ENCODE measurements around the gene BMPR1B. TPM values are rescaled to one million over a fixed set of nuclear protein-coding genes. Genes with fewer than 3 reads are reported as not detected.

Gene BMPR1B
- total RNA-seq, 2 experiments from 2014 or later = not detected

DNA sequence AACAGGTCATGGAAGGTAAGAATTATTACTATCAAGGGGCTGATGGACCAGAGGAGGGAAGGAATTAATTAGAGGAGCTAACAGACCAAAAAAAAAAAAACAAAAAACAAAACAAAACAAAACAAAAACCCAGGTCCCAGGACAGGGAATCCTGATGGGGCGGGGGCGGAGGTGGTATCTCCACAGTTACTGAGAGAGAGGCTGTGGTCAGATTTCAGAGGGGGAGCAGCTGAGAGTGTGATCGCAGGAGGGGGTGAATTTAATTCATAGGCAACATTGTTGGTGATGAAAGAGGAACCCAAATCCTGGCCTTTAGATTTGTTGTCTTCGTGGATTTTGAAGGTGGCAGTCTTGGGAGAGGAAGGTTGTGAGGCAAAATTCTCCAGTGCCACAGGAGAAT is 401.6 kb downstream of the BMPR1B start:
- intact Hi-C loops (cut with DNase I, micrococcal nuclease) = loop anchor here in 1 of 2 experiments (5.0 kb wide), 1 partner anchor 1193 kb away; no protein-coding TSS in a partner anchor
- ATAC-seq (ENCODE audit: poor library complexity) (no peak), DNase-seq (no peak)
- Mint-ChIP-seq H3K9me3 (no peaks in the 10 kb centered on the region), H3K4me3 (no peak overlapping the region), H3K27me3 (no peaks in the 10 kb centered on the region), H3K27ac (no peak overlapping the region), H3K36me3 (ENCODE audit: low read depth) (no peaks in the 10 kb centered on the region), H3K4me1 (ENCODE audit: low read depth) (peaks cover 19% of the 10 kb centered on the region)
- H3K4me3 ChIP-seq (ENCODE audit: low read length) = no peak overlapping the region
- H3K27ac ChIP-seq (ENCODE audit: low read depth in 1 of 2, low read length in 2 of 2) = no peak overlapping the region
- H3K36me3 ChIP-seq (ENCODE audit: insufficient read depth, low read length) = no peaks in the 10 kb centered on the region
- no peaks in the 10 kb centered on the region for H3K27me3 ChIP-seq (ENCODE audit: control insufficient read depth in 1 of 2, insufficient read depth in 2 of 2, low read length in 2 of 2)
- ChIA-PET CTCF (no interaction called here), POLR2A (no interaction called here)
- no peaks in the 10 kb centered on the region for H3K9me3 ChIP-seq (ENCODE audit: control insufficient read depth in 1 of 2, insufficient read depth in 1 of 2, low read length in 2 of 2)
- peaks cover 3% of the 10 kb centered on the region for H3K4me1 ChIP-seq (ENCODE audit: insufficient read depth, low read length)
- TF ChIP-seq, protein P1, sequence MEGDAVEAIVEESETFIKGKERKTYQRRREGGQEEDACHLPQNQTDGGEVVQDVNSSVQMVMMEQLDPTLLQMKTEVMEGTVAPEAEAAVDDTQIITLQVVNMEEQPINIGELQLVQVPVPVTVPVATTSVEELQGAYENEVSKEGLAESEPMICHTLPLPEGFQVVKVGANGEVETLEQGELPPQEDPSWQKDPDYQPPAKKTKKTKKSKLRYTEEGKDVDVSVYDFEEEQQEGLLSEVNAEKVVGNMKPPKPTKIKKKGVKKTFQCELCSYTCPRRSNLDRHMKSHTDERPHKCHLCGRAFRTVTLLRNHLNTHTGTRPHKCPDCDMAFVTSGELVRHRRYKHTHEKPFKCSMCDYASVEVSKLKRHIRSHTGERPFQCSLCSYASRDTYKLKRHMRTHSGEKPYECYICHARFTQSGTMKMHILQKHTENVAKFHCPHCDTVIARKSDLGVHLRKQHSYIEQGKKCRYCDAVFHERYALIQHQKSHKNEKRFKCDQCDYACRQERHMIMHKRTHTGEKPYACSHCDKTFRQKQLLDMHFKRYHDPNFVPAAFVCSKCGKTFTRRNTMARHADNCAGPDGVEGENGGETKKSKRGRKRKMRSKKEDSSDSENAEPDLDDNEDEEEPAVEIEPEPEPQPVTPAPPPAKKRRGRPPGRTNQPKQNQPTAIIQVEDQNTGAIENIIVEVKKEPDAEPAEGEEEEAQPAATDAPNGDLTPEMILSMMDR (IDR thresholded peaks at IDR 0.05) = no peak

DNA sequence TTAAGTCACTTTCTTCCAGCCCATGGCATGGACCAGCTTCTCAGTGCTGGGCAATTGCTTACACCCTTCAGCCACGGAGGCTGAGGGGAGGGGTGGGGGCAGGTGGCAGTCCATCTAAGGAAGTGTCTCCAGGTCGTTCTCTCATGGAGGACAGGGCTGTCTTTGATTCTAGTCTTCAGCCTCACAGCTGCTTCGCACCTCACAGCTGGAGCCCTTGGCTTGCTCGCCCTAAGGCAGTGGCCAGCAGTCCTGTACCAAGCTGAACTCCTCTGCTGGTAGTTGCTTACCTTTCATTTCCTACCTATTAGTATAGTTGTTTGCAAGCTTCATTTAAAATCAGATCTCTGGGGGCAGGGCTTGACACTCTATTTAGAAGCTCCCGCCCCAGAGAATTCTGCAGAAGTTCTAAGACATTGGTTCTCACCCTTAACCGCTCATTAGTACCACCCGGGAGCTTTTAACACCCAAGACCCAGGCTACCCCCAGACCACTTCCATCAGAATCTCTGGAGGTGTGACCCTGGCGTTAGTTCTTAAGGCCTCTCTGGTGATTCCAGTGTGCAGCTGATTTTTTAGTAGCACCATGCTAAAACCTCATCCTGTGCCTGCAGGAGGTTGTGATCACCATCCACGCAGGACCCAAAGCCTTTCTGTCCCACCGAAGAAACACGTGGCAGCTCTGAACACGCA is 404.2 kb downstream of the BMPR1B start:
- no peak overlapping the region for H3K27ac Mint-ChIP-seq
- DNase-seq (no peak), ATAC-seq (ENCODE audit: poor library complexity) (no peak)

DNA sequence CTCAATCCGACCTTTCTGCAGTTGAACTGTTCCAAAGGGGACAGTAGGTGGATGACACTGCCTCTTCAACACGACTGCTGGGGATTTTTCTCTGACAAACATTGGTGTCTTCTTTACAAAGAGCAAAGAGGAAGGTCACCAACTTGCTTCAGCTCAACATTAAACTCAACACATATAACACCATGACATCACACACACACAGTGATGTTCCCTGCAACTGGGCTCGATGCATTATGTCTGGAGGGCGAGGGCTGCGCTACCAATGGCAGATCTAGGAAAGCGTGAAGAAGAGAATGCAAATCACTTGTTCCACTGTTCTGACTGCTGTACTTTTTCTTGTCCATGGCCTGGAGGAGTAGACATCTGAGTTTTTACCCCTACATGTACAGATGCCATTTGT is 405.1 kb downstream of the BMPR1B start:
- POLR2A ChIA-PET = no interaction called here
- Mint-ChIP-seq H3K4me1 (ENCODE audit: low read depth) (peaks cover 4% of the 10 kb centered on the region), H3K27ac (no peak overlapping the region), H3K36me3 (ENCODE audit: low read depth) (no peaks in the 10 kb centered on the region), H3K9me3 (no peaks in the 10 kb centered on the region), H3K4me3 (no peak overlapping the region), H3K27me3 (no peaks in the 10 kb centered on the region)
- Histone ChIP-seq H3K4me3 (ENCODE audit: low read length) (no peak overlapping the region), H3K4me1 (ENCODE audit: insufficient read depth, low read length) (no peaks in the 10 kb centered on the region), H3K9me3 (ENCODE audit: control insufficient read depth in 1 of 2, insufficient read depth in 1 of 2, low read length in 2 of 2) (no peaks in the 10 kb centered on the region), H3K27me3 (ENCODE audit: control insufficient read depth in 1 of 2, insufficient read depth in 2 of 2, low read length in 2 of 2) (no peaks in the 10 kb centered on the region), H3K27ac (ENCODE audit: low read depth in 1 of 2, low read length in 2 of 2) (no peak overlapping the region), H3K36me3 (ENCODE audit: insufficient read depth, low read length) (no peaks in the 10 kb centered on the region)
- no peak for DNase-seq
- CTCF ChIA-PET = no interaction called here
- no peak for ATAC-seq (ENCODE audit: poor library complexity)
- intact Hi-C loops (cut with DNase I, micrococcal nuclease) = no loop called here
- TF ChIP-seq, protein P1 (IDR thresholded peaks at IDR 0.05) = no peak

More for the DNA sequence above, 404.2 kb downstream of the BMPR1B start:
- H3K27me3 ChIP-seq (ENCODE audit: control insufficient read depth in 1 of 2, insufficient read depth in 2 of 2, low read length in 2 of 2) = no peaks in the 10 kb centered on the region
- H3K4me1 ChIP-seq (ENCODE audit: insufficient read depth, low read length) = no peaks in the 10 kb centered on the region
- Mint-ChIP-seq H3K4me1 (ENCODE audit: low read depth) (peaks cover 4% of the 10 kb centered on the region), H3K36me3 (ENCODE audit: low read depth) (no peaks in the 10 kb centered on the region), H3K4me3 (no peak overlapping the region), H3K27me3 (no peaks in the 10 kb centered on the region), H3K9me3 (no peaks in the 10 kb centered on the region)
- no peak overlapping the region for H3K4me3 ChIP-seq (ENCODE audit: low read length)
- ChIA-PET CTCF (no interaction called here), POLR2A (no interaction called here)
- H3K9me3 ChIP-seq (ENCODE audit: control insufficient read depth in 1 of 2, insufficient read depth in 1 of 2, low read length in 2 of 2) = no peaks in the 10 kb centered on the region
- H3K36me3 ChIP-seq (ENCODE audit: insufficient read depth, low read length) = no peaks in the 10 kb centered on the region
- intact Hi-C loops (cut with DNase I, micrococcal nuclease) = no loop called here
- TF ChIP-seq, protein P1 (IDR thresholded peaks at IDR 0.05) = no peak
- no peak overlapping the region for H3K27ac ChIP-seq (ENCODE audit: low read depth in 1 of 2, low read length in 2 of 2)
